Cardiac fibroblast (primary cell): ENCODE measurements around the gene TAMM41.

Experiments used
- DNase-seq, 2 donors: peaks; one replicate each; pipeline versions ENCODE4 v3.0.0 to v3.0.0-alpha.2; 2010; ENCODE audit warnings: low read depth in 2 of 2
- H3K4me3 ChIP-seq, 2 donors: replicated peaks in 1 of 2; 1 replicate in 1 of 2; 2 replicates in 1 of 2; pipeline ENCODE4 v1.5.1; 2011; ENCODE audit warnings: low read depth in 2 of 2, low read length in 2 of 2, mild to moderate bottlenecking in 2 of 2, moderate library complexity in 1 of 2
- CTCF ChIP-seq: IDR thresholded peaks from one replicate; pipeline ENCODE4 v1.5.1; 2011; ENCODE audit warnings: low read depth, mild to moderate bottlenecking, low read length, inconsistent platforms

TAMM41 gene

GRCh38 chr3:11847607-11848006, 922 bp upstream of the TAMM41 start:
- DNase-seq, result no peak
- H3K4me3 ChIP-seq, result no peak overlapping the region
- TF ChIP-seq CTCF, result no peak

- peak overlapping the region; percentile 92 to 94 for H3K4me3 ChIP-seq
- DNase-seq, result no peak
- TF ChIP-seq CTCF, result no peak
Observed at GRCh38 chr3:11845651-11846050, 1.0 kb downstream of the TAMM41 start.

- no peak overlapping the region for H3K4me3 ChIP-seq
- no peak for DNase-seq
- TF ChIP-seq CTCF, result no peak
Observed at GRCh38 chr3:11844891-11845290, 1.8 kb downstream of the TAMM41 start.

- DNase-seq, result peak; percentile 51 to 58
- peak; percentile 28 for TF ChIP-seq CTCF
- H3K4me3 ChIP-seq, result no peak overlapping the region
Observed at GRCh38 chr3:11835028-11835639, 11.6 kb downstream of the TAMM41 start.

GRCh38 chr3:11832981-11833905, 13.4 kb downstream of the TAMM41 start:
- no peak for TF ChIP-seq CTCF

GRCh38 chr3:11829416-11829815, 17.3 kb downstream of the TAMM41 start:
- DNase-seq, result no peak
- H3K4me3 ChIP-seq, result no peak overlapping the region
- no peak for TF ChIP-seq CTCF

More at GRCh38 chr3:11832981-11833905, 13.4 kb downstream of the TAMM41 start:
- no peak overlapping the region for H3K4me3 ChIP-seq
- DNase-seq, result peak in 1 of 2 donors; percentile 30
